OCI-M1 (cell line): Measurements from ENCODE around the gene PADI2.

ENCODE experiments used
- DNase-seq: peaks from one replicate; lab custom pipeline; 2025; lab: John Stamatoyannopoulos, UW

Gene PADI2

DNA sequence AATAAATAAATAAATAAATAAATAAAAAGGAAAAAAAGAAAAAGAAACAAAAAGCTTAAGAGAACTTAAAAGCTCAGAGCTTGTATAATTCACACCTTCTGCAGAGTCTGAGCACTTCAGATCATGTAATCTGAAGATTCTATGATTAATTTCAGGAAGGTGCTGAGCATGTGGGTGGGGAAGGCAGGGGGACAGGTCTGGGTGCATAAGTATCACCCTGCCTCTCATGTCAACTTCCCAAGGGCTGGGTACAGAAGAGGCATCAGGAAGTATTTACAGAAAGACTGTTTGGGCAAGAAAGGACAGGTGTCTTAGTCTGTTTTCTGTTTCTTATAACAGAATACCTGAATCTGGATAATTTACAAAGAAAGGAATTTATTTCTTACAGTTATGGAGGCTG, 20.4 kb upstream of the PADI2 start:
- DNase-seq, result no peak

DNA sequence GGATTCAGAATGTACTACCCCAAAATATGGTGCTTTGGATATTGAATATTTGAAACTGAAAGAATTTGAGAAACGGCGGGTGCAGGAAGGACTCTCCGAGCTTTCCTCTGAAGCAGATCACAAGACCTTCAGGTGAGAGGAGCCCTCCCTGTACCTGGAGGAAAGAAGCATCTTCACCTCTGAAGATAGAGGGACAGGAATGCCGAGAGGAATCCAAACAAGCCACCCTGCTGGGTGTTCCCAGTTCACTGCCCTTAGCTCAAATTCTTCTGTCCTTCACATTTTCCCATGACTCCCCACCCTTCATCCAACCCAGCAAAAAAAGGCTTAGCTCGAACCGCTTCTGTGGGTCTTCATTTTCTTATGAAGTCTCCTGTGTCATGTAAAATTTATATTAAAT, 18.2 kb upstream of the PADI2 start:
- no peak for DNase-seq

DNA sequence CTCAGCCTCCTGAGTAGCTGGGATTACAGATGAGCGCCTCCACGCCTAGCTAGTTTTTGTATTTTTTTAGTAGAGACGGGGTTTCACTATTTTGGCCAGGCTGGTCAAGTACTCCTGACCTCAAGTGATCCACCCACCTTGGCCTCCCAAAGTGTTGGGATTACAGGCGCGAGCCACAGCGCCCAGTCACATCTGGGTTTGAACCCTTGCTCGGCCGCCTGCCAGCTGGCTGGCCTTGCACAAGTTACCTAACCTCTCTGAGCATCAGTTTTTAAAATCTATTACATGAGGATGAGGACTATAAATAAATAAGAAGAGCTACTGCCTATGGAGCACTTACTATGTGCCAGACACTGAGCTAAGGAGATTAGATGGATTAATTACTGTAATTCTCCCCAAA, 17.7 kb upstream of the PADI2 start:
- no peak for DNase-seq

DNA sequence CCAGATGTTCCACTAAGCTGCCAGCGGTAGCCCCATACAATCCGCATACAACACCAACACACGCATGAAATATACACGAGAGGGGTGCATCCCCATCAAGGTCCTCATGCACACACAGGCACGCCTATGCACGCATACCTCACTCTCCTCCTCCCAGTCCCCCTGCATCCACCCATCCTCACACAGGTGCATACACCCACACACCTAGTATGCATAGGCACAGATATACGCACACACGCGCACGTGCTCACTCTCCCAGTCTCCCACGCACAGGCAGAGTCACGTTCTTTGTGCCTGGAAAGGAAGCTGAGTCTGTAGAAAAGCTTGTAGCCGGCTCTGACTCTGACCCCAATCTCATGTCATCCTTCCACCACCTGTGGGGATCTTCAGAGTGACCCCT, 16.9 kb upstream of the PADI2 start:
- DNase-seq, result no peak

DNA sequence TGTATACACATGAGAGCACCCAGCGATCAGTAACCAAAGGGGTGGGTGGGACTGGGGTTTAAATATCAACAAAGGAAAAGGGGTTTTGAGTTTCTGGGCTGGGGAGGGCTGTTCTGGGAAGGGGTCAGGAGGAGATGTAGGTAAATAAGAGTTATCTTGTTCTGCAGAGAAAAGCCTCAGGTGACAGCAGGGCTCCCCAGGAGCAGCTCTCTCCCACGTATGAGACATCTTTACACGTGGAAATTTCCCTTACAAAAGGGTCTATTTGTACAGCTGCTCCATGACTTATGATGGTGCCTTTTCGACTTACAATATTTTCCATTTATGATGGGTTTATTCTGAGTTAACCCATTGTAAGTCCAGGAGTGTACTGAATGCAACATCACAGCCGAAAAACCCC, 16.3 kb upstream of the PADI2 start:
- DNase-seq, result no peak

DNA sequence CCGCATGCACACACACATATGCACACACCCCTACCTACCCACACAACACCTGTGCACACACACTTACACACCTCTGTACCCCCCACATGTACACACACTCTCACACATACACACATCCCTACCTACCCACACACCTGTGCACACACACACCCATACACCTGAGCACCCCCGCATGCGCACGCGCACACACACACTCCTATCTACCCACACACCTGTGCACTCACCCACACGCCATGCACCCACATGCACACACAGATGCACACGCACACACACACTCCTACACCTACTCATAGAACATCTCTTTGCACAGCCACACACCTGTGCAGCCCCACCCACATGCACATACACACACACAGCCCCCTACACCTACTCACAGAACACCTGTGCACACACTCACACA, 15.5 kb upstream of the PADI2 start:
- DNase-seq, result no peak

DNA sequence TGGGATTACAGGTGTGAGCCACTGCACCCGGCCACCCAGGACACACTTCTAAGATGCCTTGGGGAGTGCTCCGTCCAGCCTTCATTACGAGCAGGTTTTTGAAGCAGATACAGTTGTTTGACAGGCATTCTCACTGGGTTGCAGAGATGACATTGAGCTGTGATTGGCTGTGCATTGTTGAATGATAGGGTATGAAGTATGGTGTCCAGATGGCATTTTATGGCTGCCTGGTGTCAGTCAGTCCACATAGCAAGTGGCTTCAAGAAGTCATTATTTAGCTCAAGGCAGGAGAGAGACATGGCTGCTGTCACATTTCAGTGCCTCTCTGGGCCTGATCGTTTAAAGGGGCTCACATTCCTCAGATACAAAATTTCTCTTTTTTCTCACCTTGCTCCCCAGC, 14.8 kb upstream of the PADI2 start:
- DNase-seq, result no peak

DNA sequence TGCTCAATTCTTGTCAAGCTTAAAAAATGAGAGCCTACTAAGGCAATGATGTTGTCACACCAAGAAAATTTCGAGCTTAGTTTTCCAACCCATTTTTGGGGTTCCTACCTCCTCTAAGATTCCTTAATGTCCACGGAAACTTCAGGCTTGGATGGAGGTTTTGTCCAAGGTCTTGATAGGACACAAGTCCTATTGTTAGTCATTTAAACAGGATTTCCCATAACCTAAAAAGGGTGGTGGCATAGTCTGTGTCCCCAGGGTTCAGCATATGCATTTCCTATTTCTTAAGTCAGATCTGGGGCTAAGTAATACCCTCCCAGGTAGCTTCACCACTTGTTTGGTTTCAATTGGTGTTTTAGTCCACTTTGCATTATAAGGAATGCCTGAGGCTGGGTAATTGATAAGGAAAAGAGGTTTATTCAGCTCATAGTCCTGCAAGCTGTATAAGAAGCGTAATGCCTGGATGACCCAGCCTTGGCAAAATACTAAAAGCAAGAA, 10.9 kb upstream of the PADI2 start:
- no peak for DNase-seq

DNA sequence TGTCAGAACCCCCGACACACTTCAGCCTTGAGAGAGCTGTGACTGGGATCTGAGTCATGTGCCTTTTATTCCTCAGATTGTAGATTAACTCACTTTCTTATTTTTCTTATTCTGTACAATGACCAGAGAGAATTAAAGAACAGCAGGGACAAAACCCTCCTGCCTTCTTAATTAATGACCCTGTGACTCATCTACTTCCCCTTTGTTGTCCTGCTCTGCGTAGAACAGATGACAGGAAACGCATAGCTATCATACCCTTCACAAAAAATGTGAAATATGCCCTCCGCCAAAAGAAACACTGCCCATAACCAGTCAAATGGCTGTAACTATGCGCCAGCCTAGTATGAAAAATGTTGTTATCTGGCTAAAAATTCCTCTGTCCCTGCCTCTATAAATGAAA, 9.1 kb upstream of the PADI2 start:
- peak; percentile 45 for DNase-seq

DNA sequence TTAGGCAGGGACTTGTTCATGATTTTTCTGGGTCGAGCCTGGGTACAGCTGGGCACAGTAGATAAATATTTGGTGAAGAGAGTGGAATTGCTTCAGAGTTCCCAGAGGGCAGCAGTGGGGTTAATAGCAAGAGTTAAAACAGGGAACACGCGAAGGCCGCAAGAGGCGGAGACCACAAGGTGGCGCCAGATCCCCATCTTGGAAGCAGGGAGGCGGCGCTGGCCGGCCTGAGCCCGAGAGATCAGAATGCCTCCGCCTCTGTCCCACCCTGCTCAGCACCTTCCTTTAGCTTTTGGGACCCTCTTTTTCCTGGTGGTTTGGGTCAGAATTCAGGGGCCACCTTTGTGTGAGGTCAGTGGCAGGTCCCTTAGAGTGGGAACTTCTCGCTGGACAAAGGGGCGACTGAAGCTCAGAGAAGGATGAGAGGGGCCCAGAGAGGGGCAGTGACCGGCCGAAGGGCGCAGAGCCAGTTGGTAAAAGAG, 6.5 kb upstream of the PADI2 start:
- peak; percentile 85 for DNase-seq

DNA sequence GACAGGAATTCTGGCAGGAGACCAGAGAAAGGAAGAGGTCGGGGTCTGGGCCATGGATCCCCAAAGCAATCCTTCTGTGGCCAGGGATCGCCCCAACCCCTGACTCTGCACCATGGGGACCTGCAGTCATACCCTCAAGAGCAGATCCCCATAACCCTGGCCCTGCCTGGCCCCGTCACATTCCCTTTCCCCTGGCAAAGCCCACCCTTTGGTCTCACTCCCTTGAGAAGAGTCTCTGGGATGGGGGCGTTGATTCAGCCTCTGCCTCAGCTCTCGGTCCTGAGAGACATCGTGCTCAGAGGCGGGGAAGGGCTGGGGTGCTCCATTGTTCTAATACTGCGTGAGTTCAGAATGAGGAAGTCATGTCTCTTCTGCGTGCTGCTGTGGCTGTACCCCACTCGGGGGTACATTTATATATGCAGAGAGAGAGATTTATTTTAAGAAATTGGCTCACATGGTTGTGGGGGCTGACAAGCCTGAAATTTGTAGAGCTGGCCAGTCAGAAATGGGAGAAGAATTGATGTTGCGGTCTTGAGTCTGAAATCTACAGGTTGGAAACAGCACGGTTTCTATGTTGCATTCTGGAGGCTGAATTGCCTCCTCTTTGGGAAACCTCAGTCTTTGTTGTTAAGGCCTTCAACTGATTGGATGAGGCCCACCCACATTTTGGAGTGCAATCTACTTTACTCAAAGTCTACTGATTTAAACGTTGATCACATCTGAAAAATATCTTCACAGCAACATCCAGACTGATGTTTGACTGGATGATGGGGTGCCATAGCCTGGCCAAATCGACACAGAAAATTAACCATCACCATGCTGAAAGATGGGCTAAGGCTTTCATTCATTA, 4.2 kb upstream of the PADI2 start:
- no peak for DNase-seq

DNA sequence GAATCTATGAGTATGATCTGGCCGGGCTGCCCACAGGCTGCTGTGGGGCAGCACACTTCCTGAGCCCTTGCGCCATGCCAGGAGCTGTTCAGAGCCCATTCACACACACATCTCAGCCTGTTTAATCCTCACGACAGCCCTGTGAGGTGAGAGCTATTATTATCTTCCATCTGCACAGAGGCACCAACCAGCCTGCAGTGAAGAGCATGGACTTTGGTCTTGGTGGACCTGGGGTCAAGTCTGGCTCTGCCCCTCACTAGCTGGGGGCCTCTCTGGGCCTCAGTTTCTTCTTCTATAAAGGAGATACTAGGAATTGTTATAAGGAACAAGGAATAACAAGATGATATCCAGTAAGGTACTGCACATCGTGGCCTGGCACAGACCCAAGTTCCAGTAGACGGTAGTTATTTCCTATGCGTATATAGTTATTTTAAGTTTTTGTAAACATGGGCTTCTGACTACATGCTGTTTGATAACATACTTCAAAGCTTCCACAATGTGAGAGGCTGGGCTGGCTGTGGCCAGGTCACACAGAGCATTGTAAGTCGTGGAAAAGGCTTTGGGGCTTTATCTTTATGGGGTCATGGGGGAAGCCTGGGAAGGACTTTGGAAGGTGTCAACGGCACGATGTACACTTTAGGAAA, 3.4 kb upstream of the PADI2 start:
- no peak for DNase-seq

DNA sequence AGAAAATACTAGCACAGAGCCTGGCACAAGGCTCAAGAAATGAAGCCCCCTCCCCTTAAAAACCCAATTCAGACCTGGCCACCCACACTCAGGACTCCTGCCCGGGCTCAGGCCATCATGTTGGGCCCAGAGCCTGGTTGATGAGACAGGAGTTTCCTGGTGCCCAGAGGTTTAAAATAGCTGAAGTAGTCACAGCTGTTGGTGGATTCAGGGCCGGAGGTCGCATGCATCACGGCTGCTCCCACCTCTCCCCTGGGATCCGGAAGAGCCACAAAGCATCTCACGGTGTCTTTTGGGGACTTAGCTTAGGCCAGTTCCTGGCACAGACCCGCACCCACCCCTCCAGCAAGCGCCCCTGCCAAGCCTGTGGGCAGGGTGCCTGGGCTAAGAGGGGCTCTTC, 2.6 kb upstream of the PADI2 start:
- no peak for DNase-seq

DNA sequence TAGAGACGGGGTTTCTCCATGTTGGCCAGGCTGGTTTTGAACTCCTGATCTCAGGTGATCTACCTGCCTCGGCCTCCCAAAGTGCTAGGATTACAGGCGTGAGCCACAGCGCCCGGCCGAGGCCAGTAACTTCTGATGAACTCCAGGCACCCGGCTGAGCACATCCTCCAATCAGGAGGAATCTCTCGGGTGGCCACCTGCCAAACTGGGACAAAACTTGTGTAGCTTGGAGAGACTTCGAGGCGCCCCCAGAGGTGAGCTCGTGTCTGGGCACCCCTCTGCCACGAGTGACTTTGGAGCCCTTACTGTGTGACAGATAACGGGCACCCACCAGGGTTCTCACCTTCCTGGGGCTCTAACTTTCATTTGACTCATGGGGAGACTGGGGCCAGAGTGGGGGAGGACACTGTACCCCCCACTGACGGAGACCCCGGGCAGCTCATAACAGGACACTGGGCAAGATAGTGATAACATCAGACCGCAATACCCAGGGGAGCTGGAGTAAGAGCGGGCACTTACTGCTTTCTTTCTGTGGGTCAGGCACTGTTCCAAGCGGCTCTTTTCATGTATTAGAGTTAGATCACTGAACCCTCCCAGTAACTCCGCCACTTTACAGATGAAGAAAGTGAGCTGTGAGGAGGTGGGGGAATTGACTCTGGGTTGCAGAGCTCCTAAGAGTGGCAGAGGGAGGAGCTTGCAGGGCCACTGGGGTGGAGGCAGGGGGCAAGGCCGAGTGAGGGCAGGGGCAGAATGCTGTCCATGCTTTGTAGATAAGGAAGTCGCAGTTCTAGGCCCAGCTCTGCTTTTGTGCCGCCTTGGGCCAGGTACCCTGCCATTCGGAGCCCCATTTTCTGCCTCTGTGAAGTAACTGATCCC, 1.9 kb upstream of the PADI2 start:
- DNase-seq, result no peak

DNA sequence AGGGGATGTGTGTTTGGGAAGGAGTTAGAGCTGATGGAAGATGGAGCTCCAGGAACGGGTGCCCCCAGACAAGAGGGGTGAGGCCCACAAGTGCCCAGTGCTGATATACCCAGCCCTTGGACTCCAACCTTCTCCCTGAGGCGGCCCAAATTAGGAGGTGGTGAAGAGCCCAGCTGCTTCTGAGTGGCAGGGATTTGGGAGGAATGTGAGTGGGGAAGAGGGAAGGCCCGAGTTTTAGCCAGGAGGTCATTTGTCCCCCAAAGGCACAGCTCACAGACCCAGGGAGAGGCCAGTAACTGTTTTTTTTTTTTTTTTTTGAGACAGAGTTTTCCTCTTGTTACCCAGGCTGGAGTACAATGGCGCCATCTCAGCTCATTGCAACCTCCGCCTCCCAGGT, 1.2 kb upstream of the PADI2 start:
- no peak for DNase-seq

DNA sequence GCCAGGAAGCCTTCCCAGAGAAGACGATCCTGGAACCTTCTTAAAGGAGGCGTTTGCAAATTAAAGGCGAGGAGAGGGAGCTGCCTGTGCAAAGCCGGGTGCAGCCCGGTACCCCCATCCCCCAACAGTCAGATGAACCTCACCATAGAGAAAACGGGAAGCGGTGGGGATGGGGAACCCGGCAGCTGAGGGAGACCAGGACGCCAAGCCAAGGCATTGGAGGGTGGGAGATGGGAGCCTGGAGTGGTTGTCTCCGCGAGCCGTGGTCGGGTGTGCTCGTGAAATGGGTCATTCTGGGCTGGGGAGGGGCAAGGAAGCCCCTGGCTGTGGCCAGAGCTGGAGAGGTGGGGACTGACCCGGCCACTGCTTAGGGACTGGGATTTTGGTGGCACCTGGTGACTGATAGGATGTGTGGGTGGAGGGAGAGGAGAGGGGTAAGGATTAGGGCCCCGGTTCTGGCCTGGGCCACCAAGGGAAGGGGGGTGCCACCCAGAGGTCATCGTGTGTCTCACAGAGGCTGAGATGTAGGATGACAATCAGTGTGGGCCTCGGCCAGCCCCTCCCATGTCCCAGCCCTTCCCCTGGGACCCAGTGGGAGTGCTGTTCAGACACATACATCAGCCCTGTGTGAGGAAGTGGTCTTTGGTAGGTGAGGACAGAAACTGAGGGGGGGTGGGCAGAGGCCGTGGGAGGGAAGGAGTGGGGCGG, 676 bp upstream of the PADI2 start:
- DNase-seq, result peak; percentile 20

DNA sequence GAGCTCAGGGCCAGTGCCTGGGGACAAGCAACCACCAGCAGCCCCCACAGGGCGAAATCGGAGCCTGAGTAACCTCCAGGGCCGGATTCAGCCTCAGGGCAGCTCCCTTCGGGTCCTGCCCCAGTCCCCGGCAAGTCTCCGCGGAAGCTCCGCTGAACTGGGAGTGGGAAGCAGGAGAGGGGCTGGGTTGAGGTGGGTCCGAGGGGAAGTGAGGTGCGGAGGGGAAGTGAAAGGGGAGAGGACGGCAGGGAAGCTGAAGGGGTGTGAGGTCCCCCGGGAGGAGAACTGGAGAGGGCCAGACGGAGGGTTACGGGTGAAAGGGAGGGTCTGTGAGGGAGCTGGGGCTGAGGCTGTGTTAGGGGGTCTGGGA, 560 bp downstream of the PADI2 start:
- no peak for DNase-seq

DNA sequence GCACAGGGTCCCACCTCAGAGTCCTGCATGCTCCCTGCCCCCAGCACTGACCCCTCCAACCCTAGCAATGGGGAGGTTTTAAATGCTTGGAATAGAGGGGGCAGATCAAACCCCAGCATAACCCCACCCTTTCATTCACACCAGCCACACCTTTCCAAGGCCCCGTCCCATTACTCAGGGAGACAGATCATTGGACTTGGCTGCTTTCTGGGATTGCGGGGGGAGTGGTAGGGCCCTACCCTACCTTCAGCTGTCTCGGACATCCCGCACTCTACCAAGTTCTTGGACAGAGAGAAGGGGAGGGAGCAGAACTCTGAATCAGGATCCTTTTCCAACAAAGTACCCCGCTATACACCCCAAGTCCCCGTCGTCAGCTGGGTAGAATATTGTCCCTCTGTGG, 983 bp downstream of the PADI2 start:
- DNase-seq, result no peak

DNA sequence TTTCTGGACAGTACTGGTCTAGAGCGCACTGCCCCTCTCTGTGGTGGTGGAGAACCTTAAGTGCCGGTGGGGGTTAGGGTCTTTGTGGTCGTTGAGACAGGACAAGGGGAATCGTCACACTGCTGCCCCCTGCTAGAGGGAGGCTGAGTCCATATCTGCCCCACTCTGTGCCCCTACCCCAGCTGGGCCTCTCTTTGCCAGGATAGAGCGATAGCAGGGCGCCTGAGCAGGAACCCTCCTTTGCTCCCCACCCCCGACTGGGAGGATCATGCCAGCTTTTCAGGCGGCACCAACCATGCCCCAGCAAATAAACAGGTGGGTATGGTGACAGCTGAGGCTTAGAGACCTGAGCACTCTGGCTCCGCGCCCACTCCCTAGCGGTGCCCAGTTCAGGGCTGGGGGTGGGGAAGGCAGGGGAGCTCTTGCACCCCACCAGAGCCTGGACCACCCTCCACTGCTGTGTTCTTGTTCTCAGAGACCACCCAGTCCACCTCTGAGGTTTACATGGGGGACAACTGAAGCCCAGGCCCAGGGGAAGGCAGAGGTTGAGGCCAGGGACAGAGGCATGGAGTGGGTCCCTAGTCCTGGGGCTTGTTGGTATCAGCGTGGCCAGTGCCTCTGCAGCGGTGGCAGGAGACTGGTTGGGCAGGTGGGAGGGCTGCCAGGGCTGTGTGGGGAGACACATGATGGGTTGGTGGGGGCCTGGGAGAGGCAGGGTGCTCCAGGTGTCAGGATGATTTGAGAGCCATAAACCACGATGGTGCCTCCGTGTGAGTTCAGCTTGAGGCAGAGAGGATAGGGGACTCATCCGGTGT, 1.6 kb downstream of the PADI2 start:
- no peak for DNase-seq

DNA sequence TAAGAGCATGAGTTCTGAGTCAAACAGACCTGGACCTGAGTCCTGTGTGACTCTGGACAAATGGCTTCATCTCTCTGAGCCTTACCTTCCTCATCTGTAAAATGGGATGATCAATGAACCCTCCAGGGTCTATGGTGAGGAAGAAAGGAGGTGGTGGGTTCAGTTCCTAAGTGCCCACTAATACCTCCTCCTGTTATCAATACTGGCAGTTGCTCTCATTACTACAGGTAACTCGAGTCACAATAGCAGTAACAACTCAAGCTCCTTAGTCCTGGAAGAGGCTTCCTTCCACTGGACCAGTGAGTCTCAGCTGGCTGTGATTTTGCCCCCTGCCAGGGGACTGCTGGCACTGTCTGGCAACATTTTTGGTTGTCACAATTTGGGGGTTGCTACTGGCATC, 2.6 kb downstream of the PADI2 start:
- no peak for DNase-seq

DNA sequence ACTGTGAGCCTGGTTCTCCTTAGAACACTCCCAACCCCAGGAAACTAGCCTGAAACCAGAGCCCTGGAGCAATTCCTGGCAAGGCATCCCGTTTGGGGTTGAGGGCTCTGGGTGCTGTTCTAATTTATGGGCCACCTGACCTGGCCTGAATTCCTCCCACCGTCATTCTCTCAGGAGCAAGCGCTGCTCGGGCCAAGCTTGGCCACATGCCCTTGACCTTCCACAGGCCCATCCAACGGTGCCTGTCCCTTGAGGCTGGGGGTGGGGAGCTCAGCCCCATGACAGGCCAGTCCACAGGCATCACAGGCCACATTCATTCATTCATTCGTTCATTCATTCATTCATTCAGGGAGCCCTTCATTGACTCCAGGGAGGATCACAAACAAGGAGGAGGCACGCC, 5.3 kb downstream of the PADI2 start:
- DNase-seq, result no peak
